Upper lobe of right lung (tissue), 1 donor: ENCODE measurements around the gene RTL3. TPM values are rescaled to one million over a fixed set of nuclear protein-coding genes. Genes with fewer than 3 reads are reported as not detected.

Source experiments
- ATAC-seq: fragments of 200-7000 bp; cut with Tn5 transposase; one replicate; pipeline ENCODE4 v1.9.1; 2020; ENCODE audit warnings: mild to moderate bottlenecking, moderate library complexity
- DNase-seq: peaks from one replicate; pipeline ENCODE4 v3.0.0-alpha.2; 2020
- H3K27ac ChIP-seq: fragments of 200-600 bp; one replicate; pipeline ENCODE4 v1.8.0; 2022
- H3K27me3 ChIP-seq: fragments of 200-600 bp; one replicate; pipeline ENCODE4 v1.8.0; 2022; ENCODE audit warnings: mild to moderate bottlenecking
- H3K36me3 ChIP-seq: fragments of 200-600 bp; one replicate; pipeline ENCODE4 v1.8.0; 2022
- H3K4me1 ChIP-seq: fragments of 200-600 bp; one replicate; pipeline ENCODE4 v1.8.0; 2022
- H3K4me3 ChIP-seq: fragments of 200-600 bp; one replicate; pipeline ENCODE4 v1.8.0; 2022; ENCODE audit warnings: mild to moderate bottlenecking
- H3K9me3 ChIP-seq: fragments of 200-600 bp; one replicate; pipeline ENCODE4 v1.8.0; 2022
- intact Hi-C: fragments of 100-400 bp; cut with DNase I; formaldehyde crosslinking; loops from one replicate; pipeline ENCODE4 v1.11.0; 2022
- total RNA-seq: library from RNA; stranded (reverse); fragmentation: NEBNext Ultra II Directional; extraction: Animal tissue kit (Norgen Biotek cat#: 25700); gene quantifications from one replicate; pipeline ENCODE4 v1.2.1, GENCODE V29; 2021
- TF ChIP-seq, protein P1 (sequence below): fragments of 200-600 bp; IDR thresholded peaks from one replicate; pipeline ENCODE4 v1.8.0; 2022; ENCODE audit warnings: antibody characterized with exemption
- donor health status: DM: no; HTN: yes; CAD: no; lungs with severe emphysema.

Gene RTL3
- total RNA-seq, 1 donor from 2014 or later, result not detected

DNA sequence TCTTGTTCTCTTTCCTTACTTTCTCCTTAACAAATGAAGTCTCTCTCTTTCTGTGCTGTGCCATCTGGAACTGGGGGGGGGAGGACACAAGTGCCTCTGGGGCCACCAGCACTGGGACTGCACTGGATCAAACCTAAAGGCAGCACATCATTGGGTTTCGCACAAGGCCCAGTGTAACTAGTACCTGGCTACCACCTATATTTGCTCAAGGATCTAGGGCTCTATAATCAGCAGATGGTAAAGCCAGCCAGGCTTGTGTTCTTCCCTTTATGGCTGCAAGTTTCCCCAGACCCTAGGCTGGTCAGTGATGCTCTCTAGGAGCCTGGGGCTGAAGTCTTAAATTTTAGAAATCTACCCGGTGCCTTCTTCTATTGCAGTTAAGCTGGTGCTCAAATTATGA is 40.1 kb downstream of the RTL3 start:
- no peaks in the 10 kb centered on the region for H3K36me3 ChIP-seq
- TF ChIP-seq, protein P1, sequence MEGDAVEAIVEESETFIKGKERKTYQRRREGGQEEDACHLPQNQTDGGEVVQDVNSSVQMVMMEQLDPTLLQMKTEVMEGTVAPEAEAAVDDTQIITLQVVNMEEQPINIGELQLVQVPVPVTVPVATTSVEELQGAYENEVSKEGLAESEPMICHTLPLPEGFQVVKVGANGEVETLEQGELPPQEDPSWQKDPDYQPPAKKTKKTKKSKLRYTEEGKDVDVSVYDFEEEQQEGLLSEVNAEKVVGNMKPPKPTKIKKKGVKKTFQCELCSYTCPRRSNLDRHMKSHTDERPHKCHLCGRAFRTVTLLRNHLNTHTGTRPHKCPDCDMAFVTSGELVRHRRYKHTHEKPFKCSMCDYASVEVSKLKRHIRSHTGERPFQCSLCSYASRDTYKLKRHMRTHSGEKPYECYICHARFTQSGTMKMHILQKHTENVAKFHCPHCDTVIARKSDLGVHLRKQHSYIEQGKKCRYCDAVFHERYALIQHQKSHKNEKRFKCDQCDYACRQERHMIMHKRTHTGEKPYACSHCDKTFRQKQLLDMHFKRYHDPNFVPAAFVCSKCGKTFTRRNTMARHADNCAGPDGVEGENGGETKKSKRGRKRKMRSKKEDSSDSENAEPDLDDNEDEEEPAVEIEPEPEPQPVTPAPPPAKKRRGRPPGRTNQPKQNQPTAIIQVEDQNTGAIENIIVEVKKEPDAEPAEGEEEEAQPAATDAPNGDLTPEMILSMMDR, result no peak
- intact Hi-C loops, result no loop called here
- H3K27me3 ChIP-seq, result no peaks in the 10 kb centered on the region
- no peak for DNase-seq
- no peak overlapping the region for H3K27ac ChIP-seq
- H3K9me3 ChIP-seq, result no peaks in the 10 kb centered on the region
- H3K4me1 ChIP-seq, result no peaks in the 10 kb centered on the region
- H3K4me3 ChIP-seq, result no peak overlapping the region
- ATAC-seq, result no peak

DNA sequence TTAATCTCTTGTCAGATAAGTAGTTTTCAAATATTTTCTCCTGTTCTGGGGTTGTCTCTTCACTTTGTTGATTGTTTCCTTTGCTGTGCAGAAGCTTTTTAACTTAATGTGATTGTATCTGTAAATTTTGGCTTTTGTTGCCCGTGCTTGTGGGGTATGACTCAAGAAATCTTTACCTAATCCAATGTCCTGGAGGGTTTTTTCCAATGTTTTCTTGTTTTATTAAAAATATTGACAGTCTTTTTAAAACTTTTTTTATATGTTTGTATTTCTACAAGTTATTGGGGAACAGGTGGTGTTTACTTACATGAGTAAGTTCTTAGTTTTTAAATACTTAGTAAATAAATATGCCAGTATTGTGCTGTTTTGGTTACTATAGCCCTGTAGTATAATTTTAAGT is 44.9 kb downstream of the RTL3 start:
- intact Hi-C loops, result no loop called here
- no peaks in the 10 kb centered on the region for H3K9me3 ChIP-seq
- H3K4me1 ChIP-seq, result no peaks in the 10 kb centered on the region
- TF ChIP-seq, protein P1, result no peak
- no peak for ATAC-seq
- no peaks in the 10 kb centered on the region for H3K36me3 ChIP-seq
- no peak overlapping the region for H3K27ac ChIP-seq
- H3K27me3 ChIP-seq, result no peaks in the 10 kb centered on the region
- no peak for DNase-seq
- no peak overlapping the region for H3K4me3 ChIP-seq

Other genes with a start within 250 kb of the RTL3 start
- gene LPAR4, start 88.4 kb upstream of the RTL3 start, total RNA-seq, result not detected